Neuron (in vitro differentiated cells): ENCODE results near the gene NELFE.
"Not testable (repeated sequence)": the region's sequence is repeated elsewhere in the genome, so short reads cannot be mapped to it uniquely, and the experiment has no call there.

Experiments used
- H2AFZ ChIP-seq: one replicate; pipeline ENCODE4 v1.6.1; 2013; ENCODE audit warnings: low read depth, mild to moderate bottlenecking, inconsistent platforms, low read length, moderate library complexity
- H3K27me3 ChIP-seq: one replicate; pipeline ENCODE4 v1.6.1; 2013; ENCODE audit warnings: low read length; ENCODE audit not compliant: insufficient read depth
- H3K36me3 ChIP-seq: one replicate; pipeline ENCODE4 v1.6.1; 2013; ENCODE audit warnings: low read length; ENCODE audit not compliant: insufficient read depth
- H3K4me1 ChIP-seq: one replicate; pipeline ENCODE4 v1.6.1; 2013; ENCODE audit warnings: low read length; ENCODE audit not compliant: insufficient read depth
- H3K4me3 ChIP-seq: 2 replicates; pipeline ENCODE4 v1.5.1; 2013; ENCODE audit warnings: mild to moderate bottlenecking, low read length, moderate library complexity
- H3K9me3 ChIP-seq: one replicate; pipeline ENCODE4 v1.6.1; 2013; ENCODE audit warnings: low read length

NELFE gene

DNA sequence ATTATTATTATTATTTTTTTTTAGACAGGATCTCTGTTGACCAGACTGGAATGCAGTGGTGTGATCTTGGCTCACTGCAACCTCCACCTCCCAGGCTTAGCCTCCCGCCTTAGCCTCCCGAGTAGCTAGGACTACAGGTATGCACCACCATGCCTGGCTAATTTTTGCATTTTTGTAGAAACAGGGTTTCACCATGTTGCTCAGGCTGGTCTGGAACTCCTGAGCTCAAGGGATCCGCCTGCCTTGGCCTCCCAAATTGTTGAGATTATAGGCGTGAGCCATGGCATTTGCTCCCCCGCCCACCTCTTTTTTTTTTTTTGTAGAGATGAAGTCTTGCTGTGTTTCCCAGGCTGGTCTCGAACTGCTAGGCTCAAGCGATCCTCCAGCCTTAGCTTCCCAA lies 49.5 kb downstream of the NELFE start:
- H3K27me3 ChIP-seq, H3K4me3 ChIP-seq, H3K9me3 ChIP-seq, H2AFZ ChIP-seq, H3K36me3 ChIP-seq, H3K4me1 ChIP-seq: not testable (repeated sequence)

DNA sequence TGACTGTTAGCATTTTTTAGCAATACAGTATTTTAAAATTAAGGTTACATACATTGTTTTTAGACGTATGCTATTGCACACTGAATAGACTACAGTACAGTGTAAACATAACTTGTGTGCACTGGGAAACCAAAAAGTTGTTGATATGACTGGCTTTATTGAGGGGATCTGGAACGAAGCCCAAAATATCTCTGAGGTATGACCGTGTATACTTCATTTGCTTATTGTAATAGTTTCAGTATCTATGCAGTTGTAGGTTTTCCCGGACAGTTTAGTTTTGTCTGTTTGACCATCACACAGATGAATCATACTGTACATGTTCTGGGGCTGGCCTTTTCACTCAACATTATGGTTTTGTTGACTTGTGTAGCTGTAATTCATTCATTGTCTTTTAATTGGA lies 50.0 kb downstream of the NELFE start:
- no peak overlapping the region for H2AFZ ChIP-seq
- no peaks in the 10 kb centered on the region for H3K9me3 ChIP-seq
- no peaks in the 10 kb centered on the region for H3K36me3 ChIP-seq
- H3K27me3 ChIP-seq = no peaks in the 10 kb centered on the region
- no peak overlapping the region for H3K4me3 ChIP-seq
- H3K4me1 ChIP-seq = peaks cover 3% of the 10 kb centered on the region

DNA sequence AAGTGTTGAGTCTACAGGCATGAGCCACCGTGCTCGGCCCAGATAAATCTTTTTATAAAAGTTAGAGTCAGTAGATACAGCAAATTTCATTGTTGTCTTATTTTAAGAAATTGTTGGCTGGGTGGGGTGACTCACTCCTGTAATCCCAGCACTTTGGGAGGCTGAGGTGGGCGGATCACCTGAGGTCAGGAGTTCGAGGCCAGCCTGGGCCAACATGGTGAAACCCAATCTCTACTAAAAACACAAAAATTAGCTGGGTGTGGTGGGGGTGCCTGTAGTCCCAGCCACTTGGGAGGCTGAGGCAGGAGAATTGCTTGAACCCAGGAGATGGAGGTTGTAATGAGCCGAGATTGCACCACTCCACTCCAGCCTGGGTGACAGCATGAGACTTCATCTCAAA lies 50.5 kb downstream of the NELFE start:
- not testable (repeated sequence) for H3K9me3 ChIP-seq, H3K4me1 ChIP-seq, H3K4me3 ChIP-seq, H3K27me3 ChIP-seq, H3K36me3 ChIP-seq, H2AFZ ChIP-seq

DNA sequence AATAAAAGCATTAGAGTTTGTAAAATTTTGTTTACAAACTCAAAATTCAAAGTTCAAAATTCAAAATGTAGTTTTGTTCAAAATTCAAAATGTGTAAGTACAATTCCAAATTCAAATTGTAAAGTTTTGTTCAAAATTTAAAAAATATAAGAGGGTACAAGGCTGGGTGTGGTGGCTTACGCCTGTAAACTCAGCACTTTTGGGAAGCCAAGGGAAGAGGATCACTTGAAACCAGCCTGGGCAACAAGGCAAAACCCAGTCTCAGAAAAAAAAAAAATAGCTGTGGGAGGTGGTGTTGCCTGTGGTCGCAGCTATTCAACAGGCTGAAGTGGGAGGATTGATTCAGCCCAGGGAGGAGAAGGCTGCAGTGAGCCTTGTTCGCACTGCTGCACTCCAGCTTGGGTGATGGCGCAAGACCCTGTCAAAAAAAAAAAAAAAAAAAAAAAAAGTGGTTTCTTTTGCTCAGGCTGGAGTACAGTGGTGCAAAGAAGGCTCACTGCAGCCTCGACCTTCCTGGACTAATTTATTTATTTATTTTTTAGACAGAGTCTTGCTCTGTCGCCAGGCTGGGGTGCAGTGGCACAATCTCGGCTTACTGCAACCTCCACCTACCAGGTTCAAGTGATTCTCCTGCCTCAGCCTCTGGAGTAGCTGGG lies 51.5 kb downstream of the NELFE start:
- peaks cover 9% of the 10 kb centered on the region for H3K4me1 ChIP-seq
- H2AFZ ChIP-seq = no peak overlapping the region
- no peaks in the 10 kb centered on the region for H3K36me3 ChIP-seq
- H3K4me3 ChIP-seq = no peak overlapping the region
- no peaks in the 10 kb centered on the region for H3K9me3 ChIP-seq
- no peaks in the 10 kb centered on the region for H3K27me3 ChIP-seq

DNA sequence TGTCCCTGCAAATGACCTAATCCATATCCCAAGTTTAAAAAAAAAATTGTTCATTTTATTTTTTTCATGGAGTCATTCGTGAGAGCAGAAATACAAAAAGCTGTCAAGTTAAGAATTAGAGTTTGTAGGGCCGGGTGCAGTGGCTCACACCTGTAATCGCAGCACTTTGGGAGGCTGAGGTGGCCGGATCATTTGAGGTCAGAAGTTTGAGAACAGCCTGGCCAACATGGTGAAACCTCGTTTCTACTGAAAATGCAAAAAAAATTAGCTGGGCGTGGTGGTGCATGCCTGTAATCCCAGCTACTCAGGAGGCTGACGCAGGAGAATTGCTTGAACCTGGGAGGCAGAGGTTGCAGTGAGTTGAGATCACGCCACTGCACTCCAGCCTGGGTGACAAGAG lies 52.0 kb downstream of the NELFE start:
- H3K9me3 ChIP-seq, H3K4me1 ChIP-seq, H2AFZ ChIP-seq, H3K27me3 ChIP-seq, H3K4me3 ChIP-seq, H3K36me3 ChIP-seq: not testable (repeated sequence)

DNA sequence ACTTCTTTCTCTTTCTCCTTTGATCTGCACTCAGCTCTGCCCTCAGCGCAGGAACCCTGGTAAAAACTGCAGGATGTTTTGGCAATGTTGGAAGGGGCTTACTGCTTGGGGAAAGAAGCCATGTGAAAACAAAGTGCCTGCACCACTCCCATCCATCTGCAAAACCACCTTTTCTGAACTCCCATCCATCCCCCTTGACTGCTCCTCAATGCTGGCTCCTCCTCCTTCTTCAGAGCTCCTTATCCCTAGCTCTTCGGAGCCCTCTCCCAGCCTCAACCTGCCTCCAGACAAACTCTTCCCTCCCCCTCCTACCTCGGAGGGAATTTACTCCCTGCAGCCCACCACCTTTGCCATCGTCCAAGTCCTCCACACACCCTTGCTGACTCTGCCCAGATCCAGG lies 52.6 kb downstream of the NELFE start:
- Histone ChIP-seq H3K4me1 (peaks cover 8% of the 10 kb centered on the region), H3K27me3 (no peaks in the 10 kb centered on the region), H3K36me3 (no peaks in the 10 kb centered on the region), H2AFZ (no peak overlapping the region), H3K4me3 (no peak overlapping the region), H3K9me3 (no peaks in the 10 kb centered on the region)

DNA sequence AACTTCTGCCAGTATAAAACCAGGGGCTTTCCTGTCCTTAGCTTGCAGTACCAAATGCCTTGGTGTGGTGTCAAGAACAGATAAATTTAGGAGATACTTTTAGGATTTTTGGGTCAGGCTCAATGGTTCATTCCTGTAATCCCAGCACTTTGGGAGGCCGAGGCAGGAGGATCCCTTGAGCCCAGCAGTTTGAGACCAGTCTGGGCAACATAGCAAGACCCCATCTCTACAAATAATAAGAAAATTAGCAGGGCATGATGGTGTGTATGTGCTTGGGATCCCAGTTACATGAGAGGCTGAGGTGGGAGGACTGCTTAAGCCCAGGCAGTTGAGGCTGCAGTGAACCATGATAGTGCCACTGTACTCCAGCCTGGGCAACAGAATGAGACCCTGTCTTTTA lies 53.7 kb downstream of the NELFE start:
- Histone ChIP-seq H3K9me3 (no peaks in the 10 kb centered on the region), H3K36me3 (no peaks in the 10 kb centered on the region), H3K27me3 (no peaks in the 10 kb centered on the region), H2AFZ (no peak overlapping the region), H3K4me3 (no peak overlapping the region), H3K4me1 (peaks cover 13% of the 10 kb centered on the region)

DNA sequence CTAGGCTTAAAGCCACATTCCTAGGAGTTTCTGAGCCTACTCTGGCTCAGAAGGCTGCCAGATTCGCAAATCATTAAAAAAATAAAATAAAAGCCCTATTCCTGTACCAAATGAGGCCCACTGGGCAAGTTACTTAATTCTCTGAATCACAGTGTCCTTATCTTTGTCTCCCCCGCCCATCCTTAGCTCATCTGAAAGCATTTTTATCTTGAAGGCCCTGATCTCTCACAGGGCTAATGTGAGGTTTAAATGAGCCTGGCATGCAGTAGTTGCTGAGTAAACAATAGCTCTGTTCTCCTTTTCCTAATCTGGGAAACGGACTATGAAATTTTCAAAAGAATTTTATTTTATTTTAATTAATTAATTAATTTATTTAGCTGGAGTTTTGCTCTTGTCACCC lies 54.8 kb downstream of the NELFE start:
- Histone ChIP-seq H3K4me3 (no peak overlapping the region), H3K9me3 (no peaks in the 10 kb centered on the region), H3K36me3 (peaks cover 4% of the 10 kb centered on the region), H3K27me3 (no peaks in the 10 kb centered on the region), H2AFZ (no peak overlapping the region), H3K4me1 (peaks cover 20% of the 10 kb centered on the region)
